GM18507 (cell line): Measurements from ENCODE around the gene CNBD2.
"Not testable (repeated sequence)": the region's sequence is repeated elsewhere in the genome, so short reads cannot be mapped to it uniquely, and the experiment has no call there.

Source experiments
- DNase-seq: peaks from one replicate; pipeline ENCODE4 v3.0.0; 2011; ENCODE audit warnings: low read depth; ENCODE audit not compliant: insufficient read length; ENCODE audit errors: extremely low spot score
- FAIRE-seq: peaks from 2 replicates; lab custom pipeline; 2011; peaks lifted over from hg19 to GRCh38; lab: Jason Lieb, UNC

Gene CNBD2

GRCh38 chr20:36015806-36016403 is 47.5 kb downstream of the CNBD2 start:
- no peak for FAIRE-seq
- no peak for DNase-seq

DNA sequence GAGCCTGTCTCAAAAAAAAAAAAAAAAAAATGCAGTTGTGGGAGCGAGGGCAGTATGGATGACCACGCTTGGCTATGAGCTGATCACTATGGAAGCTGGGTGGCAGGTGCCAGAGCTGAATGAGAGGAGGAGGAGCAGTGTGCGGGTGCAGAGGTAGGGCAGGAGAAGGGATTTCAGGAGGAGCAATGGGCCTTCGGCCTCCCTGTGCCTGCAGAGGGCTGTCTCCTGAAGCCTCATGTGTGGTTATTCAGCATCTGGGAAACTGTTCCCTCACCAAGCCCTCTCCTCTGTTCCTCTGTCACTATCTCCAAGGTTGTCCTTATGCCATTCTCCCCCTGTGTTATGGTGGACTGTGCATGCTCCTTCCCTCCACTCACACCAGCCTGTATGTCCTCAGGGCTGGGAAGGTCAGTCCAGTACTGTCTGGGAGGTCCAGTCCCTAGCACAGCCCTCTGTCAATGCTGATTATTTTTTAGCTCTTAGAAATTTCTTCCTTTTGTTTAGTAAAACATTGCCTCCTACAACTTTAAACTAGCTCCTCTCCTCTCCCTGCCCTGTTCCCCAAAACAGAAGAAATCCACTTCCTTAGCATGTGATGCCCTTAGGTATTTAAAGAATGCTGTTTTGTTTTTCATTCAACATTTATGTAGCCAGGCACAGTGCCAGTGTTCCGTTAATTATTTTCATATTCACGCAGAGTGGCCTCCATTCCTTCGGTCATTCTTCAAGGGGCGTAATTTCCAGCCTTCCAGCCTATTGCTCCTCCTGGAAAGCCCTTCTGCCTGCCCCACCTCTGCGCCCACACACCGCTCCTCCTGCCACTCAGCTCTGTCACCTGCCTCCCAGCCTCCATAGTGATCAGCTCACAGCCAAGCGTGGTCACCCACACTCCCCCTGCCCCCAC is 48.9 kb downstream of the CNBD2 start:
- DNase-seq (no peak), FAIRE-seq (no peak)

DNA sequence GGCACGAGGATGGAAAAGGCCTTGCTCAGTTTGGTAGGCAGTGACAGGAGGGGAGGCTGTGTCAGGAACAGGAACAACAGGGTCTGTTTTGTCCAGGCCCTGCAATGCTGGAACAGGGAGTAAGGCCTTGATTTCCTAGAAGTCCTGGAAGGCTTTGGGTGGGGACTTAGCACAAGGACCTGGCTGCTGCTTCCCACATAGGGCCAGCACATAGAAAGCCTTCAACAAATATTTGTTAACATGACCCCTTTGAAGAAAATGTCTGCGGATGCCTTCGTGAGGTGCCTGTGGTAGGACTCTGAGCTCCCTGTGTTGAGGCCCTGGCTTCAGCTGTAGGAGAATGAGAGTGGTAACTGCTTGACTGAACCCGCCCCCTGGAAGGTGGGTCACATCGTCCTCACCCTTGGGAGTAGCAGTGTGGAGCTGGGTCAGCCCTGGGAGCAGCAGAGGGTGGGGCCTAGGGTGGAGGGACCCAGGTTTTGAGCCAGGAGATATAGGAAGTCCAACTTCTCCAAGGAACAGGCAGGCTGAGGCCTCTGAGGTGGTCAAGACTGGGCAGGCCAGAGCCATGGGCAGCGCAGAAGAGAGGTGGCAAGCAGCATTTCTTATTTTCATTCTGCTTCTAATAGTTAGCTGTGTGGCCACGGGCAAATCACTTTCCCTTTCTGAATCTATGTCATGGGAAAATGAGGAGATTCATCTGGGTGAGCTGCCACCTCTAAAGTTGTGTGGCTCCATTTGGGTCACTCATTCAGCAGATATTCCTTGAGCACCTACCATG is 50.0 kb downstream of the CNBD2 start:
- DNase-seq (no peak), FAIRE-seq (no peak)

DNA sequence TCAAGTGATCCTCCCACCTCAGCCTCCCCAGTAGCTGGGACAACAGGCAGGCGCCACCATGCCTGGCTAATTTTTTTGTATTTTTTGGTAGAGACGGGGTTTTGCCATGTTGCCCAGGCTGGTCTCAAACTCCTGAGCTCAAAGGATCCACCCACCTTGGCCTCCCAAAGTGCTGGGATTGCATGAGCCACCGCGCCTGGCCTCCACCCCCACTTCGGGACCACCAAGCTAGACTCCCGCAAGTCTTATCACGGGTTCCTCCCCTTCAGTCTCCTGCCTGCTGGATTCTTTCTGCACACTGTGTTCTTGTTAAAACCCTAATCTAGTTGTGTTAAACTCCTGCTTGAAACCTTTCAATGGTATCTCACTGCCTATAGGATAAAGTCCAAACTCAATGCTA is 57.7 kb downstream of the CNBD2 start:
- DNase-seq, FAIRE-seq: not testable (repeated sequence)

DNA sequence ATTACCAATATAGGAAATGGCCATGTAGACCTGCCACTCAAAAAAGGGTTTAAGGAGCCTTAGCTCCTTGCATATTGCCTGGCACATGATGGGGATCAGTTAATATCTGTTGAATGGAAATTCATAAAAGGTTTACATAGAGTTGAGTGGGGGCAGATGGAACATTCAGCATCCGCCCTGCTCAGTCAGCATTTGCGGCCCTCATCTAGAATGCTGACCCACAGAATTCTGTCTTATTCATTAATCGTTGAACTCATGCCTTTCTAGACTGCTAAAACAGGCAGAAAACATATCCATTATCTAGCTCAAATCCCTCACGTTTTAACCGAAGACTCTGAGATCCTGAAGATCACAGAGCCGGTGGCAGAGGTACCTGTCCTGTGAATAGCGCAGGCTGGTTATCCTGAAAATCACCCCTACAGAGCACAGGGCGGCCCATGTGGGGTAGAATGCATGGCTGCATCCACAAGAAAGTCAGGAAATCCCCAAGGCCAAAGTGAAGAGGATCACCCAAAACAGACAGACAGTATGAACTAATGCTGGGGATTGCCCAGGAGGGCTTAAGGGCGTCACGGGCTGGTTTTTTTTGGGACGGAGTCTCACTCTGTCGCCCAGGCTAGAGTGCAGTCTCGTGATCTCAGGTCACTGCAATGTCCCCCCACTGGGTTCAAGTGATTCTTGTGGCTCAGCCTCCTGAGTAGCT is 59.9 kb downstream of the CNBD2 start:
- no peak for FAIRE-seq
- DNase-seq: no peak

DNA sequence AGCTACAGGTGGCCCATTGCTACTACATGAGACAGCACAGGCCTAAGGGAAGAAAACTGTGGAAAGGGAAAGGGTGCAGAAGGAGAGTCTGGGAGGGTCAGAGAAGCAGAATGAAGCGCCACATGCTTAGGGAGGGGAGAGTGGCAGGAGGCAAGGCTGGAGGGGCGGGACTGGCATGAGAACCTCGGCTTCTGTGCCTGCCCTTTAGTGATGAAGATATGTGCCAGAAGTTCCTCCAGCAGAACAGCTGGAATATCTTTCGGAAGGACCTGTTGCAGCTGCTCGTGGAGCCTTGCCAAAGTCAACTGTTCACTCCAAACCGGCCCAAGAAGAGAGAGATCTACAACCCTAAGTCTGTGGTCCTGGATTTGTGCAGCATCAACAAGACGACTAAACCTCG is 61.8 kb downstream of the CNBD2 start:
- no peak for DNase-seq
- no peak for FAIRE-seq

DNA sequence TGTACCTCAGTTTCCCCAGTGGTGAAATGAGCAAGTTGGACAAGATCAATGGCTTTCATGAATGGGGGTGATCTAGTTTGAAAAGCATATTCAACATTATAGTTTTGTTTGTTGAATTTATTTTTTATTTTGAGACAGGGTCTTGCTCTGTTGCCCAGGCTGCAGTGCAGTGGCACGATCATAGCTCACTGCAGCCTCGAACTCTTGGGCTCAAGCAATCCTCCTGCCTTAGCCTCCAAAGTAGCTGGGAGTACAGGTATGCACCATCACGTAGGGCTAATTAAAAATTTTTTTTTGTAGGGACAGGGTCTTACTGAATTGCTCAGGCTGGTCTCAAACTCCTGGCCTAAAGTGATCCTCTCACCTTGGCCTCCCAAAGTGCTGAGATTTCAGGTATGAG is 63.4 kb downstream of the CNBD2 start:
- FAIRE-seq (no peak), DNase-seq (no peak)

DNA sequence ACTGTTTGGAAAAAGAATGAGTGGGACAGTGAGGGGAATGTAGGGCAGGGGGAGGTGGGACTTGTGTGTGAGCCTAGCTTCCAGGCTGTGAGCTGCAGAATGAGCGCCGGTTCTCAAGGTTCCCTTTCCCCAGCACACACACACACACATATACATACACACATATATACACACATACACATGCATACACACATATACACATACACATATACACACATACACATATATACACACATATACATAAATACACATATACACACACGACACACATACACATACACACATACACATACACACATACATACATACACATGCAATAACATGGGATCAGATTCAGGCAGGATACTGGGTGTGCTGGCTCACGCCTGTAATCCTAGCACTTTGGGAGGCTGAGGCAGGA is 66.5 kb downstream of the CNBD2 start:
- FAIRE-seq (no peak), DNase-seq (no peak)

DNA sequence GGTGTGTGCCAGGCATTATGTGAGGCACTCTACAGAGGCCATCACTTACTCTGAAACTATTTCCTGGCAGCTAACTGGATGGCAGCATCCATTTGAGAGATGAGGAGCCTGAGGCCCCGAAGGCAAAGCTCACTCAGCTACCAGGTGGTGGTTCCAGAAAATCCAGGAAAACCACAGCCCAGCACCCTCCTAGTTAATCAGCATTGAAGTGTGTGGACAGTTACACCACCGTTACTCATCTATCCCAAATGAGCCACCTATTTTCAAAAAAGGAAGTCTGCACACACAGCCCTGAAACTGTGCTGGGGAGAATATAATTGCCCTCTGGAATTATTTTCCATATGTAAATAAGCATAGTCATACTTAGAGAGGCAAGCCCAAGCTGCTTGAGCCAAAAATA is 67.4 kb downstream of the CNBD2 start:
- DNase-seq (no peak), FAIRE-seq (no peak)

GRCh38 chr20:36036688-36037087 is 68.3 kb downstream of the CNBD2 start:
- DNase-seq (no peak), FAIRE-seq (no peak)

- DNase-seq: no peak
Measured at GRCh38 chr20:36040571-36040970, 72.2 kb downstream of the CNBD2 start.

GRCh38 chr20:36043441-36043840 is 75.1 kb downstream of the CNBD2 start:
- FAIRE-seq (no peak), DNase-seq (no peak)

More at GRCh38 chr20:36040571-36040970, 72.2 kb downstream of the CNBD2 start:
- FAIRE-seq: no peak

- no peak for FAIRE-seq
- no peak for DNase-seq
Measured at GRCh38 chr20:36043892-36044515, 75.6 kb downstream of the CNBD2 start.

GRCh38 chr20:36045373-36045714 is 77.0 kb downstream of the CNBD2 start:
- no peak for FAIRE-seq

DNA sequence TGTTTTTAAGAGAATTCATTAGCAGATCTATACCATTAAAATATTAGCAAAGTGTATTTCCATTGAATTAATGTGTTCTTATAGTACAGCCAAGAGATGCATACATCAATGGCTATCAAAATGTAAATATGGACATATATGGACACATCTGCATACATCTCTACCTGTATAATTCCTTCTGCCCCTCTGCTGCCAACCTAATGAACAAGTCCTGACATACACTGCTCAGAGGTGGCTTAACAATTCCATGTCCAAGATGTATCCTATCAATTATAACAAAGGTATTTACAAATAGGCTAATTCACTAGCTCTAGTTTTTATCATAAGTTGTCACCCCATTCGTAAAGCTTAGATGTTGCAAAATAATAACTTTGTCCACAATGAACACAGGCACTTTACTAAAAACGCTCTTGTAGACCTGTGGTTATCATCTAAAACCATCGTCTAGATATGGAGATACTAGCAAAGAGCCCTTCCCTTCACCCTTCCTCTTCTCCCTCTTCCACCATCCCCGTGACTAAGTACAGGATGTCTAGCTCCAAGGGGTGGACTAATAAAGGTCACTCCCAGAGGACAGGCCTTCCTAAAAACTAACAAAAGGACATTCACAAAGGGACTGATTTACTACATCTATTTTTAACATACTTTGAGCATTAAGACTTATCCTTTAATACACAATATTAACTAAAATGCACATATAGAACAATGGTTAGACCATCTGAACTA is 77.8 kb downstream of the CNBD2 start:
- not testable (repeated sequence) for FAIRE-seq, DNase-seq

More at GRCh38 chr20:36045373-36045714, 77.0 kb downstream of the CNBD2 start:
- DNase-seq: no peak

DNA sequence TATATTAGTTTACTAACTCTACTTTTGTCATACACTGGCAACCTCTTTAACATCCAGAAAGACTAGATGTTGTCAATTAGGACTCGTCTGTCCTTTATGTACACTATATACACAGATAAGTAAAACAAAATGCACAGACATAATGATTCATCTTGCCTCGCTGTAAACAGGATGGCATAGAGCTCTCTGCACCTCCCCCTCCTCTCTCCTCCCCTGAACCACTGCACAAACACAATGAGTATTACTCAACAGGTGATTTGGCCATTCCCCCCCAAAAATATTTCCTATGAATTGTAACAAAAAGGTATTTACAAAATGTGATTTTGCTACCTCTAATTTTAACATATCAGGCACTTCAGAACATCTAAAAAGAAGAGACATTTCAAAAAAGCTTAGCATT is 81.0 kb downstream of the CNBD2 start:
- not testable (repeated sequence) for DNase-seq, FAIRE-seq

GRCh38 chr20:36050436-36051317 is 82.3 kb downstream of the CNBD2 start:
- peak; percentile 69 for FAIRE-seq

More at GRCh38 chr20:36050436-36051317, 82.3 kb downstream of the CNBD2 start:
- DNase-seq: peak; percentile 87
